Esophagus muscularis mucosa (tissue), 4 donors: ENCODE data around the gene WFDC1. TPM values are rescaled to one million over a fixed set of nuclear protein-coding genes. Genes with fewer than 3 reads are reported as not detected.

Experiments
- DNase-seq: peaks from one replicate; pipeline ENCODE4 v3.0.0-alpha.2; 2017; ENCODE audit errors: extremely low spot score
- H3K27ac ChIP-seq, 4 donors: fragments of 200-600 bp; sonication (generic); replicated peaks in 1 of 4; 1 replicate in 3 of 4; 2 replicates in 1 of 4; pipeline ENCODE4 v1.5.1; 2016 to 2019; ENCODE audit warnings: mild to moderate bottlenecking in 1 of 4
- H3K27me3 ChIP-seq, 4 donors: fragments of 200-600 bp; sonication (generic); one replicate each; pipeline versions ENCODE4 v1.5.1 to v1.6.0; 2016 to 2019
- H3K36me3 ChIP-seq, 4 donors: fragments of 200-600 bp; sonication (generic); one replicate each; pipeline ENCODE4 v1.5.1; 2016 to 2019
- H3K4me1 ChIP-seq, 4 donors: fragments of 200-600 bp; sonication (generic); one replicate each; pipeline ENCODE4 v1.5.1; 2016 to 2019
- H3K4me3 ChIP-seq, 4 donors: fragments of 200-600 bp; sonication (generic); 1 replicate in 2 of 4; 2 replicates in 2 of 4; pipeline ENCODE4 v1.5.1; 2016 to 2019; ENCODE audit warnings: mild to moderate bottlenecking in 4 of 4, moderate library complexity in 1 of 4
- H3K9me3 ChIP-seq, 4 donors: fragments of 200-600 bp; sonication (generic); 1 replicate in 3 of 4; 2 replicates in 1 of 4; pipeline ENCODE4 v1.5.1; 2016 to 2019
- CTCF ChIP-seq, 3 experiments: fragments of 200-600 bp in 2 of 3; fragments of 450-650 bp in 1 of 3; sonication (generic) in 2 of 3; IDR thresholded peaks; one replicate each; pipeline ENCODE4 v1.5.1; 2017 to 2019; ENCODE audit warnings: antibody characterized with exemption in 3 of 3, mild to moderate bottlenecking in 2 of 3, moderate library complexity in 1 of 3
- EP300 ChIP-seq: sonication (generic); formaldehyde crosslinking; IDR thresholded peaks from one replicate; pipeline ENCODE4 v1.6.1; 2017; ENCODE audit warnings: antibody characterized with exemption
- POLR2A ChIP-seq: fragments of 450-650 bp; IDR thresholded peaks from one replicate; pipeline ENCODE4 v1.6.1; 2017; ENCODE audit warnings: antibody characterized with exemption, moderate library complexity, mild to moderate bottlenecking, low read depth
- POLR2AphosphoS5 ChIP-seq, 2 donors: sonication (generic); formaldehyde crosslinking; IDR thresholded peaks; one replicate each; pipeline ENCODE4 v1.6.1; 2017; ENCODE audit warnings: antibody characterized with exemption in 2 of 2
- WGBS: methylation state at CpG from one replicate; pipeline ENCODE4 v1.1.5; 2018; 5-methylcytosine and 5-hydroxymethylcytosine counted together
- intact Hi-C: fragments of 100-400 bp; cut with DNase I; formaldehyde crosslinking; loops from one replicate; pipeline ENCODE4 v1.15.1; 2023
- total RNA-seq, 4 donors: library from RNA; depleted of rRNA; stranded (reverse); fragments of >200 nt; gene quantifications; one replicate each; pipeline versions ENCODE4 v1.1.0 to v1.2.1, GENCODE V29; 2016

Gene WFDC1
- total RNA-seq, 4 donors from 2014 or later, result 4.6 to 29.9 (median 15.6) TPM

DNA sequence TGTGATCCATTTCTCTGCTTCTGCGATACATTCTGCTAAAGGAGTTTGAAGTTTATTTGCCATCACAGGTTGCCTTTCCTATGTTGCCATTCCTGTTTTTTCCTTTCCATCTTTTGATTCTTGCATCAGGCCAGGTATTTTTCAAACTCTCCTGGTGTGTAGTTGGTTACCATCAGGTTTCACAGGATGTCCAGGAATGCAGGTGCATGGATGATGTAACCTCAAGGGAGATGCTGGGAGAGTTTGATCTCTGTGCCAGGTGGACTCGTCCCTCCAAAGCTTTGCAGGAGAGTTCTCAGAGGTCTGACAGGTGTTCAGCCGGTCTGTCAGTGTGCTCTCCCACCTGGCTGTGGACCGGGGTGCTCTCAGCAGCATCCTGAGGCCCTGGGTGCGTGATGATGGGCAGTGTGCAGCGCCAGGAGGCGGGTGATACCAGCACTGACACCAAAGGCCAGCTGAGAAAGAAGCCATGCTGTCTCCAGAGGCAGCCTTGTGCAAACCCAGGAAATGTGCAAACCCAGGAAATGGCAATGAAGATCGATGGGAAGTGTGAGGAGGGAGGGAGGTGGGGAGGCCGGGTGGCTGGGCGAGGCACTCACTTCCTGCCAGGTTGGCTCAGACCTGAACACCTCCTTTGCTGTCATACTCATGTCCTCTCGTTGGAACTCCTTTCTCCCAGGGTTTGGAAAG lies 75.4 kb downstream of the WFDC1 start:
- no peaks in the 10 kb centered on the region for H3K9me3 ChIP-seq
- H3K4me1 ChIP-seq, result peaks cover 9 to 11% (median 9%) of the 10 kb centered on the region in 4 donors
- H3K27me3 ChIP-seq, result peaks cover 4 to 75% (median 25%) of the 10 kb centered on the region in 4 donors
- TF ChIP-seq POLR2A (no peak), CTCF (IDR thresholded peaks at IDR 0.05) (no peak), POLR2AphosphoS5 (IDR thresholded peaks at IDR 0.05) (no peak), EP300 (no peak)
- H3K4me3 ChIP-seq, result no peak overlapping the region
- H3K27ac ChIP-seq, result no peak overlapping the region
- intact Hi-C loops, result no loop called here
- no peak for DNase-seq
- no peaks in the 10 kb centered on the region for H3K36me3 ChIP-seq
- 51% methylated on average over 11 of the region's 11 CpGs for WGBS

DNA sequence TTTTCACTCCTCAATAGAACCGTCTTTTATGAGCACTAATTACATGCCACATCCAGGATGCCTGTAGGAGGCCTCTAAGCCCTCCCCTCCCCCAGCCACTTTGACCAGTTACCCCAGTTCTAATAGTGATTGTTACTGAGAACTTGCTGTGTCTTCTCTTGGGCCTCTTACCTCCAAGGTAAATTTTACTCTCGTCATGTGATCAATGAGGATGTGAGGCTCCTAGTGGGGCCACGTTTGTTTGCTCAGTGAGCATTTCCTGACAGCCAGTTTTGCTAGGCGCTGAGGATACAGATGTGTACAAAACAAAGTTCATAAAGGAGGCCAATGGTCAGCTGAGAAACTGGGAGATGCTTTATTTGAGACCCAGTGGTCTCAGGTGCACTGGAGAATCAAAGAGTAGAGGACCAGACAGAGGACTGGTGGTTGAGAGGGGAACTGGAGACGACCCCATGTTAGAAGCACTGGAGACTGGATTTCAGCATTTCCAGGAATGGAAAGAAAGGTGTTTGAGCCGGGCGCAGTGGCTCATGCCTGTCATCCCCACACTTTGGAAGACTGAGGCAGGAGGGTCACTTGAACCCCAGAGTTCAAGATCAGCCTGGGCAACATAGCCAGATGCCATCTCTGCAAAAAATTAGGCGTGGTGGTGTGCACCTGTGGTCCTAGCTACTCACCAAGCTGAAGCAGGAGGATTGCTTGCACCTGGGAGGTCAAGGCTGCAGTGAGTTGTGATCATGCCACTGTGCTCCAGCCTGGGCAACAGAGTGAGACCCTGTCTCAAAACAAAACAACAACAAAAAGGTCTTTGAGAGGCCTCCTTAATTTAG lies 76.3 kb downstream of the WFDC1 start:
- H3K4me3 ChIP-seq, result no peak overlapping the region
- TF ChIP-seq CTCF (IDR thresholded peaks at IDR 0.05), result no peak
- H3K9me3 ChIP-seq, result no peaks in the 10 kb centered on the region
- peaks cover 4 to 79% (median 25%) of the 10 kb centered on the region in 4 donors for H3K27me3 ChIP-seq
- WGBS, result 78% methylated on average over 8 of the region's 8 CpGs
- no peak for DNase-seq
- peaks cover 9 to 11% (median 9%) of the 10 kb centered on the region in 4 donors for H3K4me1 ChIP-seq
- no peaks in the 10 kb centered on the region for H3K36me3 ChIP-seq
- intact Hi-C loops, result no loop called here
- H3K27ac ChIP-seq, result no peak overlapping the region

DNA sequence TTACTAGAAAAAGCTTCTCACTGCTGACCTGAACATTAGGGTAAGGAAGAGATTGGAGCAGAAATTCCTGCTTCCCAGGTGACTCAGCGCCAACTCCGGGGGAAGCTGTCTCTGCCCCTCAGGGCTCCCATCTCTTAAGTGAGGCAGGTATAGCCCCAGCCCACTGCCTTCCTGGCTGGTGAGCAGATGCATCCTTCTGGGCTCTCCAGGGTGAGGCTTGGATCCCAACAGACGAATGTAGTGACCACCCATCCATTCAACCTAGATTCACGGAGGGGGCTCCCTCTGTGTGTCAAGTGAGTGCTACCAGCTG lies 76.8 kb downstream of the WFDC1 start:
- Histone ChIP-seq H3K27ac (no peak overlapping the region), H3K27me3 (peaks cover 4 to 80% (median 25%) of the 10 kb centered on the region in 4 donors), H3K9me3 (no peaks in the 10 kb centered on the region), H3K4me1 (peaks cover 9 to 11% (median 9%) of the 10 kb centered on the region in 4 donors), H3K4me3 (no peak overlapping the region), H3K36me3 (no peaks in the 10 kb centered on the region)
- TF ChIP-seq POLR2AphosphoS5 (IDR thresholded peaks at IDR 0.05), result no peak
- TF ChIP-seq POLR2A, result no peak
- TF ChIP-seq CTCF (IDR thresholded peaks at IDR 0.05), result no peak
- no peak for TF ChIP-seq EP300
- intact Hi-C loops, result no loop called here
- WGBS, result 54% methylated on average over 4 of the region's 4 CpGs
- no peak for DNase-seq

DNA sequence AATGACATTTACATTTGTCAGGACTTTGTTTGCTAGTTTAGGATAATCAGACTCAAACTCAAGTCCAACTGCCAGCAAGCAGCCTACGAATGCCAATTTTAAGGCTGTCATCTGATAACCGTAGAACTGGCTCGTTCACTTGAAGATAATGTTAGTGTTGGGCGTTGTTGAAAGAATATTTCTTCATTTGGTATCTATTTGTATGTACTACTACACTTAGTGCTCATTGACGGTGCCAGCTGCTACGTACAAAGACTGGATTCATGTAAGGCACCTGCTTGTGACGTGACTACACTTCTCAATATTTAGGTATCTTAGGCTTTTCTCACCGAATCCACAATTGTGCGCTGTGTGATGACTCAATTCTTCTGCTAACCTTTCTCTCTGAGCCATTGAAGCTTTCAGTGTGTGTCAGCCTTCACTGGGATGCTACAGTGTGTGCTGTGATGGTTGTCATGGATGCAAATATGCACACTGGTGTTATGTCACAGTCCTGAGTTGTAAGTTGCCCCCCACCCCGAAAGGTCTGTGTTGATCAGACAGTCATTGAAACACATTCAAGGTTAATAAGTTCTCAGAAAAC lies 79.3 kb downstream of the WFDC1 start:
- Histone ChIP-seq H3K4me3 (no peak overlapping the region), H3K9me3 (no peaks in the 10 kb centered on the region), H3K27ac (no peak overlapping the region), H3K36me3 (no peaks in the 10 kb centered on the region), H3K27me3 (peaks cover 0 to 75% (median 7%) of the 10 kb centered on the region in 4 donors), H3K4me1 (no peaks in the 10 kb centered on the region)
- WGBS, result 76% methylated on average over 10 of the region's 10 CpGs
- TF ChIP-seq EP300 (no peak), CTCF (IDR thresholded peaks at IDR 0.05) (no peak)
- DNase-seq, result no peak
- intact Hi-C loops, result no loop called here
